PC-9 (cell line): ENCODE measurements around the gene BHMT2.

ENCODE experiments used
- EZH2 ChIP-seq: fragments of 200-600 bp; sonication (generic); IDR thresholded peaks from 2 replicates; pipeline ENCODE4 v1.8.0; 2017; ENCODE audit warnings: antibody characterized with exemption, low read depth
- TF ChIP-seq, protein P1 (sequence below): fragments of 200-600 bp; sonication (generic); conservative IDR thresholded peaks from 2 replicates; pipeline ENCODE4 v1.6.1; 2017; ENCODE audit warnings: mixed run types, antibody characterized with exemption, mild to moderate bottlenecking, moderate library complexity

- TF ChIP-seq, protein P1, sequence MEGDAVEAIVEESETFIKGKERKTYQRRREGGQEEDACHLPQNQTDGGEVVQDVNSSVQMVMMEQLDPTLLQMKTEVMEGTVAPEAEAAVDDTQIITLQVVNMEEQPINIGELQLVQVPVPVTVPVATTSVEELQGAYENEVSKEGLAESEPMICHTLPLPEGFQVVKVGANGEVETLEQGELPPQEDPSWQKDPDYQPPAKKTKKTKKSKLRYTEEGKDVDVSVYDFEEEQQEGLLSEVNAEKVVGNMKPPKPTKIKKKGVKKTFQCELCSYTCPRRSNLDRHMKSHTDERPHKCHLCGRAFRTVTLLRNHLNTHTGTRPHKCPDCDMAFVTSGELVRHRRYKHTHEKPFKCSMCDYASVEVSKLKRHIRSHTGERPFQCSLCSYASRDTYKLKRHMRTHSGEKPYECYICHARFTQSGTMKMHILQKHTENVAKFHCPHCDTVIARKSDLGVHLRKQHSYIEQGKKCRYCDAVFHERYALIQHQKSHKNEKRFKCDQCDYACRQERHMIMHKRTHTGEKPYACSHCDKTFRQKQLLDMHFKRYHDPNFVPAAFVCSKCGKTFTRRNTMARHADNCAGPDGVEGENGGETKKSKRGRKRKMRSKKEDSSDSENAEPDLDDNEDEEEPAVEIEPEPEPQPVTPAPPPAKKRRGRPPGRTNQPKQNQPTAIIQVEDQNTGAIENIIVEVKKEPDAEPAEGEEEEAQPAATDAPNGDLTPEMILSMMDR: no peak
- no peak for TF ChIP-seq EZH2
Observed at GRCh38 chr5:79059674-79060073, 9.9 kb upstream of the BHMT2 start.
